GM18907 (cell line): ENCODE data around the gene EMP1.

Source experiments
- ATAC-seq: cut with Tn5 transposase; IDR thresholded peaks from one replicate; pipeline ENCODE4 v1.9.1; 2021; ENCODE audit warnings: mild to moderate bottlenecking, moderate library complexity; ENCODE audit not compliant: unreplicated experiment

EMP1 gene

DNA sequence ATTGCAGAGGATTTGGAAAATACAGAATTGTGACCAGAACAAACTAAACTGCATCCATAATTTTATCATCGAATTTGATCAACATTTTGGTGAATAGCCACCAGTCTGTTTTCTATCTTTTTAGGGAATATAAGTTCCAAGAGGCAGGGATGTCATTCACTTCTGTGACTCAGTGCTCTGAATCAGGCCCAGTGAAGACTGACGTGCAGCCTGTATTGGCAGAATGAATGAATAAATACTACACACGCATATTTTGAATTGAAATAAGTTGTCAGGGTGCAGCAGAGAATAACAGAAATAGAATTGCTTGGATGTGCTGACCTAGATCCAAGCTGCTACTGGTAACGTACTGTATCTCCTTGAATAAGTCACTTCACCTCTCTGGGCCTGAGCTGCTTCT lies 1.3 kb upstream of the EMP1 start:
- ATAC-seq = no peak

GRCh38 chr12:13195785-13196129 lies 769 bp upstream of the EMP1 start:
- no peak for ATAC-seq

DNA sequence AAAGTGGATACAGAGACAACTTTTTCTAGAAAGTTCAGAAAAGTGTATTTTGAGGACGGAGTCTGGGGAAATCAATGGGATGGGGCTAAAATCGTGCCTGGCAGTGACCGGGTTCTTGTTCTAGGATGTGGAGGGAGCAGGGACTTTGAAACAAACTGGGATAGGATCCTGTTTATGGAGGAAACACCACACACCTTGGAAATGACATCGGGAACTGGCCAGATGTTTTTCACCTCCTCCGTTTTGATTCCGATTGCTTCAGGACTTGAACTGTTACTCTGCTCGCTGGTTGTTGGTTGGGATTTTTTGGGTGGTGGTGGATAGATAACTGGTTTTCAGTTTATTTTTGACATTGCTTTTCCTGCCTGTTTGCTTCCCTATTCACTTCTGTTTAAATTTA lies 506 bp downstream of the EMP1 start:
- no peak for ATAC-seq

- ATAC-seq = no peak
Observed at GRCh38 chr12:13197526-13198143, 1.1 kb downstream of the EMP1 start.

- no peak for ATAC-seq
Observed at GRCh38 chr12:13198241-13198640, 1.7 kb downstream of the EMP1 start.

DNA sequence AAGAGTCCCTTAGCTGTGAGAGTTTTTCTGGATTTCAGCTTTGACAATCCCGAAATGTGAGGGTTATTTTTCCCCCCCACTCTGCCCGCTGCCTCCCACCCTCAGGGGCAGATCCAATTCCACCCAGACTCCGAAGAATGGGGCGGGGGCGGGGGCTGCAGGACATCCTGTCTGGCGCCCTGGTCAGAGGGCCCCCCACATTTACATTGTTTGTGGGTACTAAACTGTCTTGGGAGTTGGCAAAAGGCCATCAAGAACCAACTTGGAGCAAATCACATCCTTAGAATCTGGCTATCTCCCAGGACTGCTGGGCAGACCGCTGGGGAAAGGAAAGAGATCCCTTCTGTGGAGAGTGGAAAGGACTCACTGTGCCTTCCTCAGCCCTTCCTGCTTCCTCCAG lies 2.4 kb downstream of the EMP1 start:
- no peak for ATAC-seq

- ATAC-seq = no peak
Observed at GRCh38 chr12:13199592-13199991, 3.1 kb downstream of the EMP1 start.

GRCh38 chr12:13200841-13201240 lies 4.3 kb downstream of the EMP1 start:
- no peak for ATAC-seq

DNA sequence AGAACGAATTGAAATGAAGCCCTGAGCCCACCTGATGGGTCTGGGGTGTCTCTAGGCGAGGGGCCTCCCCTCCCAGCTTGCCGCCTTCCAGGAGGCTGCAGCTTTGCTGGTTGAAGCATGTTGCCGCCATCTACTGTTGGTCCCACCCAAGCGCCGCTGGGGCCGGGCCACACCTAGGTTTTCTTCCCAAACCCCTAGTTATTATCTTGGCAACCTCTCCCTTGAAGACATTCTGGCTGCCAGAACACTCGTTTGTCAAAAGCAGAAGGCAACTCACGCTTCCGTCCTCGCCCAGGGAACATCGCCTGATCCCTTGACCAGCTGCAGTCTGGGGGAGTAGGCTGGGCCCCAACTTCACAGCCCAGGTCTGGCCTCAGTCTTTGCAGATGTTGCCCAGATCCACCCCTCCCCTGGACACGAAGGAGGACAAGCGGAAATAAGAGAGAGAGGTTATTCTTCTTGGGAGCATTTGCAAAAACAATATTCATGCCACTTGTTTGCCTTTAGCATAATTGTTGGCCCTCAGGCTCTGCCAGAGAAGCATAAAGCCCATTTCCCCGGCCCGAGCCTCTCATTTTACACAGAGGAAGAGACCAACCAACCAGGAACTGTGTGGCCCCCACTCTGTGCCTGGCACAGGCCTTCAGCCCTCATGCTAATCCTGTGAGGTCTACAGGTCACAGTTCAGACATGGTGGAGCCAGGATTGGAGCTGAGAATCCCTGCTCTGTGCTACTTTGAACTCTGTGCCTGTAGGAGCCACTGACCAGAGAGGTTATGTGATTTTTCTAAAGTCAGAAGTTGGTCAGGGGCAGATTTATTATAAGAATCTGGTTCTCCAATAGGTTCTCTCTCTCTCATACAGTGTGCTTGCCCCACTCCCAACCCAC lies 6.8 kb downstream of the EMP1 start:
- ATAC-seq = no peak

GRCh38 chr12:13204428-13204827 lies 7.9 kb downstream of the EMP1 start:
- ATAC-seq = no peak

GRCh38 chr12:13205809-13206559 lies 9.5 kb downstream of the EMP1 start:
- ATAC-seq = no peak

- ATAC-seq = no peak
Observed at GRCh38 chr12:13206560-13206897, 10.0 kb downstream of the EMP1 start.

DNA sequence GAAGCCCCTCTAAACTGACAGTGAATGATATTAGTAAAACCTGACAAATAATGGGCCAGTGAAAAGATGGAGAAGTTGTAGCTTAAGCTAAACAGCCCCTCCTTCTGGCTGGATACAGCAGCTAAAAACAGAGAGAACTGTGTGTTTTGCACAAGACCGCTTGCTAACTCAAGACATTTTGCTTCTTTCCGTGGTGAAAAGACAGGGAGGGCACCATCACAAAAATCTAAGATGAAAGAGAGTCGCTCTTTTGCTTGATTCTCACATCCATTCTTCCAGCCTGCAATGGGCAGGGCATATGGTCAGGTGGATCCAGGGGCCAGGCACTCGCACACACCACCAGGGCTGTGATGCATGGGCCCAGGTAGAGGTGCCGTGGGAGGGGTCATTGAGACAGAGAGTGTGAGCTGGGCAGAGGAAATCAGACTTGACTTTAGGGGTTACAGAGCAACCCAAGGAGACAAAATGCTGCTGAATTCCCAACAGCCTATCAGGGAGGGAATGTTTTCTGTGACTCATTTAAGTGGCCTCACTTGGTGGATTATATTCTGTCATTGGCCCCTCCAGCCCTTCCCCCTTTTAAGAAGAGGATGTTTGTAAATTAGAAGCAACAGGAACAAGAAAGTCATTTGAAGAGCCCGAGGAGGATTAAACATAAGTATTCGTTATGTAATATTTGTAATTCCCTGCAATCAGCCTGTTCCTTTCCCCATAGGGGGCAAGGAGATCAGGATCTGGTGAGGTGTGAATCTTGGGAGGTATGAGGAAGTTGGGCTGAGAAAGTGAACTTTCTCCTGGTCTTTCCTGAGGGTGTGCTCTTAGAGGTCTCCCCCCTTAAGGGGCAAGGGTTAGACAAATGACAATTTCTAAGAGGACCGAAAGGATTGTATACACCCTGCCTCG lies 12.3 kb downstream of the EMP1 start:
- no peak for ATAC-seq

DNA sequence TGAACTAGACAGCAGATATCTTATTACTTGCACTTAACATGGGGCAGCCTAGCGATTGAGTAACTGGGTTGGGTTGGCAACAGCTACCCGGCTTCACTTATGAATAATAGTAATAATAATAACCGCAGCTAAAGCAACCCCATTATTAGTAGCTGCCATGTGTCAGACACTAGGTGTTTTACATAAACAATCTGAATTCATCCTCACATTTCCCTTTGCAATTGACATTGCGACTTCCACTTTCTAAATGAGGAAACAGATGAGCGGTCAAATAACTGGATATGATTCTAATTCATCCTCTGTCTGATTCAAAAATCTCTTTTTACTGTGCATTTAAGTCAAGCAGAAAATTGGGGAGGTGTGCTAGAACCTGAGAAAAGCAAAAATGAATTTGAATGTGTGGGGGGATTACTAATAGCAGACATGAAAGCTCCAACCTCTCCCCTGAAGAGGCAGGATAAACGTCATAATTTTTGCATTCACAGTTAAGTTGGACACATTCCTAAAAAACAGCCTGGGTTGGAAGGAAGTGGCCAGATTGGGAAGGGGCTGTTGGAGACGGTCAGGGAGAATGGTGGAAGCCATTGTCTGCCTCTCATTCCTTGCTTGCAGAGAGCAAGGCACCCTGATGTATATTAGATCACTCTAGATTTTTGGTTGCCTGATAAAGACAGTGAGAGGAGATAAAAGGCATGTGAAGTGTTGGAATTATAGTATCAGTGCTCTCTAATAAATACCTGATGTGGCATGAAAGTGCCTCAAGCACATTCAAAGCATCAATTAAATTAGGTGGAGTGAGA lies 13.1 kb downstream of the EMP1 start:
- no peak for ATAC-seq

DNA sequence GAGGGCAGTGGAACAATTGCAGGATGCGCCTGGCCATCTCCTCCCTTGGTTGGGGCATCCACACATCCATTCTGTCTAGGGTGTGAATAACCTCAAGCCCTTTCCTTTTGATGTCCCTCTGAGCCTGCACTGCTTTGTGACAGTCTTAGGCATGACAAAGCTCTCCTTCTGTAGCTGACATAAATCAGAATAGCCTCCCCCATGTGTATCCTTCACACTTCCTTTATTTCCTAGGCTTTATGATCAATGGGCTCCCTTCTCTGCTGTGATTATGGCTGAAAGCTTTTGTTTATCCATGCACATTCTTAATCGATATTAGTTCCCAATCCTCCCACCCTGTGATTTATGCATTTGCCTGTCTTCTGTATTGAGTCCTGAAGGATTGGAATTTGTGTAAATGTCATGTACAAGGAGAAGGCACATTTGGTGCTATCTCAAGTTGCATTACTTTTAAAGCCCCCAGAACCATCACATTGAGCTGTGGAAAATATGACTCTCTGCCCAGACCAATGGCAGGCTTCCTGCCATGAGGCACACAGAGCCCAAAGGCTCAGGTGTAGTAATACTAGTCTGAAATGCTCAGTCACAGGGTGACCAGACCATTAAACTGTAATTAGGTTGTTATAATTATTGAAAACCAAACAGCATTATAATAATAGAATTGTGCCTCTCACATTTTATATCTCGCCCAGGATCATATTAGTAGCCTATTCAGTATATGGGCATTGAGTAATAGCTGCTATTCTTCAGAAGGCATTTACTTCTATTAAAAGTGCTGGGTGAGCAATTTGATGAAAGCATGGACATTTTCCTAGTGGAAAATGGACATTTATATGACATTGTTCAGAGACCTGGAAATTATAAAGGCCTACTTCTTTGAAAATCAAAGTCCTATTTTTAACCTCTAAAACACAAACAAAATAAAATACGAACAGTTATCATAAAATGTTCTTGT lies 14.0 kb downstream of the EMP1 start:
- no peak for ATAC-seq

- ATAC-seq = no peak
Observed at GRCh38 chr12:13211191-13211858, 14.8 kb downstream of the EMP1 start.

GRCh38 chr12:13211859-13212664 lies 15.5 kb downstream of the EMP1 start:
- peak; percentile 52 for ATAC-seq

DNA sequence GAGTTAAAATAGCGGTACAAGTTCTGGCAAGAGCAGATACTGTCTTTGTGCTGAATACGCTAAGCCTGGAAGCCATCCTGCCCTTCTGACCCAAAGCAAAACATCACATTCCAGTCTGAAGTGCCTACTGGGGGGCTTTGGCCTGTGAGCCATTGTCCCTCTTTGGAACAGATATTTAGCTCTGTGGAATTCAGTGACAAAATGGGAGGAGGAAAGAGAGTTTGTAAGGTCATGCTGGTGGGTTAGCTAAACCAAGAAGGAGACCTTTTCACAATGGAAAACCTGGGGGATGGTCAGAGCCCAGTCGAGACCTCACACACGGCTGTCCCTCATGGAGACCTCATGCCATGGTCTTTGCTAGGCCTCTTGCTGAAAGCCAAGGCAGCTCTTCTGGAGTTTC lies 18.5 kb downstream of the EMP1 start:
- no peak for ATAC-seq
